ENCODE data around the gene MRPL43. TPM values are rescaled to one million over a fixed set of nuclear protein-coding genes. Genes with fewer than 3 reads are reported as not detected.

The MRPL43 gene
- total RNA-seq, 1 experiment from 2014 or later = 91.3 TPM

DNA sequence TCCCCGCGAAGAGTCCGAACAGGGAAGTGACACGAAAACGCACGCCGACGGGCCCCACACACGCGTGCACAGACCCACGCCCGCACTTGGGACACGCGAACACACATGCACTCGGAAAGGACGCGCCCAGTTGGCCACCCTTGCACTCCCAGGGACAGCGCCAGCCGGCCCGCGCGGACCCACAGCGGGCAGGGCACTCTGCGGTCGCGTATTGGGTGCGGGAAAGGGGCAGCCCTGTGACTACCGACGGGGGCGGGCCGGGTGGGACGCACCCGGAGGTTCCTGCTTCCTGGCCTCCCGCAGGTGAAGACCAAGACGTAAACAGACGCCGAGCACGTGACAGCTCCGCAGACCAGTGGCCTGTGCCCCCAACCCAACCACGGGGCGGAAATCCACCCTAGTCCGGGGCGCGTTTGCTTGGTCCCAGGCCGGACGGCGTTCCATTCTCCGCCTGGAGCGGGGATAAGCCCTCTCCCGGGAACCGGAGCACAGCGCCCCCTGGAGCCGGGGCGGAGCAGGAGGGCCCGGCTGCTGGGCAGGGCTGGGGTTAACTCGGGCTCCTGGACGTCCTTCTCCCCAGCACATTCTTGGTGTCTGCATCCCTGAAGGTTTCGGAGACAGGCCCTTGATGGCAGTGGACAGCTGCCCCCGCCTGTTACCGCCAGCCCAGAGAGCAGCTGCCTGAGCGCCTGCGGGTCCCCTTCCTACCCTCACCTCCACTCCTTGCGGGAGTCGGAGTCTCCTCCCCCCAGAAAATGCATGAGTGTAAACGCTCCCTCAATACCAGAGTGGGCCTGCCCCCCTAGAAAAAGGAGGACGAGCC lies 10.3 kb upstream of the MRPL43 start (continued):
- TF ChIP-seq EMX1 (CRISPR knock-in tag; IDR thresholded peaks at IDR 0.05) (0 out of 2 replicates have a peak, but pooled peaks have one; percentile 21), ESRRA (CRISPR knock-in tag; IDR thresholded peaks at IDR 0.05; ENCODE audit: borderline replicate concordance) (no peak), ZNF121 (CRISPR knock-in tag; IDR thresholded peaks at IDR 0.05) (peak; percentile 91), MXD4 (CRISPR knock-in tag; IDR thresholded peaks at IDR 0.05; ENCODE audit: borderline replicate concordance) (no peak), RORB (CRISPR knock-in tag; IDR thresholded peaks at IDR 0.05) (no peak), ZNF423 (CRISPR knock-in tag; IDR thresholded peaks at IDR 0.05) (no peak), ZNF317 (CRISPR knock-in tag; IDR thresholded peaks at IDR 0.05; ENCODE audit: borderline replicate concordance, low read depth) (0 out of 2 replicates have a peak, but pooled peaks have one; percentile 11), KAT7 (CRISPR knock-in tag; IDR thresholded peaks at IDR 0.05; ENCODE audit: borderline replicate concordance) (no peak; the same call in 1 of the 2 replicates)
- TF ChIP-seq, protein P1, sequence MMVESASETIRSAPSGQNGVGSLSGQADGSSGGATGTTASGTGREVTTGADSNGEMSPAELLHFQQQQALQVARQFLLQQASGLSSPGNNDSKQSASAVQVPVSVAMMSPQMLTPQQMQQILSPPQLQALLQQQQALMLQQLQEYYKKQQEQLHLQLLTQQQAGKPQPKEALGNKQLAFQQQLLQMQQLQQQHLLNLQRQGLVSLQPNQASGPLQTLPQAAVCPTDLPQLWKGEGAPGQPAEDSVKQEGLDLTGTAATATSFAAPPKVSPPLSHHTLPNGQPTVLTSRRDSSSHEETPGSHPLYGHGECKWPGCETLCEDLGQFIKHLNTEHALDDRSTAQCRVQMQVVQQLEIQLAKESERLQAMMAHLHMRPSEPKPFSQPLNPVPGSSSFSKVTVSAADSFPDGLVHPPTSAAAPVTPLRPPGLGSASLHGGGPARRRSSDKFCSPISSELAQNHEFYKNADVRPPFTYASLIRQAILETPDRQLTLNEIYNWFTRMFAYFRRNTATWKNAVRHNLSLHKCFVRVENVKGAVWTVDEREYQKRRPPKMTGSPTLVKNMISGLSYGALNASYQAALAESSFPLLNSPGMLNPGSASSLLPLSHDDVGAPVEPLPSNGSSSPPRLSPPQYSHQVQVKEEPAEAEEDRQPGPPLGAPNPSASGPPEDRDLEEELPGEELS (CRISPR knock-in tag; IDR thresholded peaks at IDR 0.05) = 0 out of 2 replicates have a peak, but pooled peaks have one; percentile 51

DNA sequence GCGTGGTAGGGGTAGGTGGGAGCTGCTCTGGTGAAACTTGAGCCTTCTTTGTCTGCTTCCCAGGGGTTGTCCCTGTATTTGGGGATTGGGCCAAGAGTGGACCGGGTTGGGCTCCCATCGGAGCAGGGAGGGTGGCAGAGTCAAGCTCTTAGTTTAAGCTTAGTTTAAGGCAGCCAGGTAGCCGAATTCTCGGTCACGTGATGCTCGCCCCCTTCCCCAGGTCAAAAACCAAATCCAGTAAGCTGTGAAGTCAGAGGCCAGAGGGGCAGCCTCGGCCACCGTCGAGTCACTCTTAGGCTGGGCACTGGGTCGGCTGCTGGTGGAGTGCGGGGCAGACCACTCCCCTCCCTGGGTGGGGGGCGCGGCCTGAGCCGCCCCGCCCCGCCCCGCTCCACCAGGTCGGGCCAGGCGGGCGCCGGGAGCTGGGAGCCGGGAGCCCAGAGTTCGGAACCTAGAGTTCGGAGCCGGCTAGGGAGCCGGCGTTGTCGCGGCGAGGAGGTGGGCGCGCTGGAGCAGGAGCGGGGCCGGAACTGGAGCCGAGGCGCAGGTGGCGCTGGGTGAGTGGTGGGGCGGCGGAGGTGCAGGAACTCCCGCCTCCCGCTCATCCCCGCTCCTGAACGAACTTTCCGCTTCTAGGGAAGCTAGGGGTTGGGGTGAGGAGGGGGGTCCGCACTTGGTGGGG lies 9.5 kb upstream of the MRPL43 start:
- CTCF ChIA-PET = interaction anchor here (0.5 to 13.4 kb wide), 27 partner anchors 10 to 461 kb away, joined by 3 to 277 read pairs (median 5); partner anchors contain the start of genes HIF1AN, KAZALD1, MRPL43 and PDZD7
- Mint-ChIP-seq H3K27ac (peak overlapping the region; percentile 95), H3K36me3 (peaks cover 16% of the 10 kb centered on the region), H3K9me3 (no peaks in the 10 kb centered on the region), H3K27me3 (ENCODE audit: low read depth) (no peaks in the 10 kb centered on the region), H3K4me3 (peak overlapping the region; percentile 83), H3K4me1 (peaks cover 32% of the 10 kb centered on the region)
- POLR2A ChIA-PET = interaction anchor here (0.5 to 3.4 kb wide), 8 partner anchors 10 to 1435 kb away, joined by 3 to 14 read pairs (median 4); partner anchors contain the start of genes CUEDC2, MRPL43, PDZD7 and SFXN3
- DNase-seq (ENCODE audit: low spot score) (peak; percentile 73), ATAC-seq (peak; percentile 60)
- TF ChIP-seq NFATC4 (CRISPR knock-in tag; IDR thresholded peaks at IDR 0.05) (no peak), ZBTB21 (CRISPR knock-in tag; IDR thresholded peaks at IDR 0.05; ENCODE audit: borderline replicate concordance) (no peak), FOXK1 (CRISPR knock-in tag; IDR thresholded peaks at IDR 0.05) (no peak), CREB1 (CRISPR knock-in tag; IDR thresholded peaks at IDR 0.05) (no peak), ZNF416 (CRISPR knock-in tag; IDR thresholded peaks at IDR 0.05) (no peak), RORB (CRISPR knock-in tag; IDR thresholded peaks at IDR 0.05) (no peak), TEAD4 (CRISPR knock-in tag; IDR thresholded peaks at IDR 0.05) (no peak), CREM (CRISPR knock-in tag; IDR thresholded peaks at IDR 0.05) (no peak; the same call in 1 of the 2 replicates), RELA (CRISPR knock-in tag; IDR thresholded peaks at IDR 0.05; ENCODE audit: borderline replicate concordance) (no peak), ETV6 (CRISPR knock-in tag; IDR thresholded peaks at IDR 0.05) (no peak; the same call in 1 of the 2 replicates), ZNF671 (CRISPR knock-in tag; IDR thresholded peaks at IDR 0.05) (no peak), ELF4 (CRISPR knock-in tag; IDR thresholded peaks at IDR 0.05; ENCODE audit: low read depth) (no peak), PRRX2 (CRISPR knock-in tag; IDR thresholded peaks at IDR 0.05) (no peak), ESRRA (CRISPR knock-in tag; IDR thresholded peaks at IDR 0.05; ENCODE audit: borderline replicate concordance) (no peak; the same call in 1 of the 2 replicates), ZNF263 (CRISPR knock-in tag; IDR thresholded peaks at IDR 0.05; ENCODE audit: low read depth) (no peak)
- TF ChIP-seq, protein P2, sequence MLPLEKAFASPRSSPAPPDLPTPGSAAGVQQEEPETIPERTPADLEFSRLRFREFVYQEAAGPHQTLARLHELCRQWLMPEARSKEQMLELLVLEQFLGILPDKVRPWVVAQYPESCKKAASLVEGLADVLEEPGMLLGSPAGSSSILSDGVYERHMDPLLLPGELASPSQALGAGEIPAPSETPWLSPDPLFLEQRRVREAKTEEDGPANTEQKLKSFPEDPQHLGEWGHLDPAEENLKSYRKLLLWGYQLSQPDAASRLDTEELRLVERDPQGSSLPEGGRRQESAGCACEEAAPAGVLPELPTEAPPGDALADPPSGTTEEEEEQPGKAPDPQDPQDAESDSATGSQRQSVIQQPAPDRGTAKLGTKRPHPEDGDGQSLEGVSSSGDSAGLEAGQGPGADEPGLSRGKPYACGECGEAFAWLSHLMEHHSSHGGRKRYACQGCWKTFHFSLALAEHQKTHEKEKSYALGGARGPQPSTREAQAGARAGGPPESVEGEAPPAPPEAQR (CRISPR knock-in tag; IDR thresholded peaks at IDR 0.05) = no peak
- TF ChIP-seq, protein P3, sequence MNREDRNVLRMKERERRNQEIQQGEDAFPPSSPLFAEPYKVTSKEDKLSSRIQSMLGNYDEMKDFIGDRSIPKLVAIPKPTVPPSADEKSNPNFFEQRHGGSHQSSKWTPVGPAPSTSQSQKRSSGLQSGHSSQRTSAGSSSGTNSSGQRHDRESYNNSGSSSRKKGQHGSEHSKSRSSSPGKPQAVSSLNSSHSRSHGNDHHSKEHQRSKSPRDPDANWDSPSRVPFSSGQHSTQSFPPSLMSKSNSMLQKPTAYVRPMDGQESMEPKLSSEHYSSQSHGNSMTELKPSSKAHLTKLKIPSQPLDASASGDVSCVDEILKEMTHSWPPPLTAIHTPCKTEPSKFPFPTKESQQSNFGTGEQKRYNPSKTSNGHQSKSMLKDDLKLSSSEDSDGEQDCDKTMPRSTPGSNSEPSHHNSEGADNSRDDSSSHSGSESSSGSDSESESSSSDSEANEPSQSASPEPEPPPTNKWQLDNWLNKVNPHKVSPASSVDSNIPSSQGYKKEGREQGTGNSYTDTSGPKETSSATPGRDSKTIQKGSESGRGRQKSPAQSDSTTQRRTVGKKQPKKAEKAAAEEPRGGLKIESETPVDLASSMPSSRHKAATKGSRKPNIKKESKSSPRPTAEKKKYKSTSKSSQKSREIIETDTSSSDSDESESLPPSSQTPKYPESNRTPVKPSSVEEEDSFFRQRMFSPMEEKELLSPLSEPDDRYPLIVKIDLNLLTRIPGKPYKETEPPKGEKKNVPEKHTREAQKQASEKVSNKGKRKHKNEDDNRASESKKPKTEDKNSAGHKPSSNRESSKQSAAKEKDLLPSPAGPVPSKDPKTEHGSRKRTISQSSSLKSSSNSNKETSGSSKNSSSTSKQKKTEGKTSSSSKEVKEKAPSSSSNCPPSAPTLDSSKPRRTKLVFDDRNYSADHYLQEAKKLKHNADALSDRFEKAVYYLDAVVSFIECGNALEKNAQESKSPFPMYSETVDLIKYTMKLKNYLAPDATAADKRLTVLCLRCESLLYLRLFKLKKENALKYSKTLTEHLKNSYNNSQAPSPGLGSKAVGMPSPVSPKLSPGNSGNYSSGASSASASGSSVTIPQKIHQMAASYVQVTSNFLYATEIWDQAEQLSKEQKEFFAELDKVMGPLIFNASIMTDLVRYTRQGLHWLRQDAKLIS (CRISPR knock-in tag; IDR thresholded peaks at IDR 0.05; ENCODE audit: borderline replicate concordance) = no peak
- TF ChIP-seq, protein P4, sequence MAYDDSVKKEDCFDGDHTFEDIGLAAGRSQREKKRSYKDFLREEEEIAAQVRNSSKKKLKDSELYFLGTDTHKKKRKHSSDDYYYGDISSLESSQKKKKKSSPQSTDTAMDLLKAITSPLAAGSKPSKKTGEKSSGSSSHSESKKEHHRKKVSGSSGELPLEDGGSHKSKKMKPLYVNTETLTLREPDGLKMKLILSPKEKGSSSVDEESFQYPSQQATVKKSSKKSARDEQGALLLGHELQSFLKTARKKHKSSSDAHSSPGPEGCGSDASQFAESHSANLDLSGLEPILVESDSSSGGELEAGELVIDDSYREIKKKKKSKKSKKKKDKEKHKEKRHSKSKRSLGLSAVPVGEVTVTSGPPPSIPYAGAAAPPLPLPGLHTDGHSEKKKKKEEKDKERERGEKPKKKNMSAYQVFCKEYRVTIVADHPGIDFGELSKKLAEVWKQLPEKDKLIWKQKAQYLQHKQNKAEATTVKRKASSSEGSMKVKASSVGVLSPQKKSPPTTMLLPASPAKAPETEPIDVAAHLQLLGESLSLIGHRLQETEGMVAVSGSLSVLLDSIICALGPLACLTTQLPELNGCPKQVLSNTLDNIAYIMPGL (CRISPR knock-in tag; IDR thresholded peaks at IDR 0.05) = no peak
- TF ChIP-seq, protein P5, sequence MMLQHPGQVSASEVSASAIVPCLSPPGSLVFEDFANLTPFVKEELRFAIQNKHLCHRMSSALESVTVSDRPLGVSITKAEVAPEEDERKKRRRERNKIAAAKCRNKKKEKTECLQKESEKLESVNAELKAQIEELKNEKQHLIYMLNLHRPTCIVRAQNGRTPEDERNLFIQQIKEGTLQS (CRISPR knock-in tag; conservative IDR thresholded peaks at IDR 0.05) = no peak
